Measurements from ENCODE around the gene DALRD3.
A peak's percentile ranks its signal among the peaks of the same experiment; 100 is the strongest.

The DALRD3 gene

GRCh38 chr3:49004352-49005302 lies 13.8 kb downstream of the DALRD3 start:
- DNase-seq (ENCODE audit: low spot score), result no peak

DNA sequence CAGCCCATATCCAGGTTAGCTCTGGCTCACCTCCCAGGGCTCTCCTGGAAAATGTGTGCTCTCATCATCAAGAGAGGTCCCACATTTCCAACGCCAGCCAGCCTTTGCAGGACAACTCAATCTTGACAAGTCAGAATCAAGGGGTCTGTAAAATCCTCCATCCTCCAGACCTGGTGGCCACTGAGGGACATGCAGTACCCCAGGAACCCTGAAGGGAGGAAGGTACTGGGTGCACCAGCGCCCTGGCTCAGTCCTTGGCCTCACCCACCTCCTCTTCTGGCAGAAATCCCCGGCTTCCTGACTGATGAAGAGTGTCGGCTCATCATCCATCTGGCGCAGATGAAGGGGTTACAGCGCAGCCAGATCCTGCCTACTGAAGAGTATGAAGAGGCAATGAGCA lies 17.2 kb downstream of the DALRD3 start:
- DNase-seq (ENCODE audit: low spot score), result no peak

- no peak for DNase-seq (ENCODE audit: low spot score)
Observed at GRCh38 chr3:48999085-48999858, 19.1 kb downstream of the DALRD3 start.

DNA sequence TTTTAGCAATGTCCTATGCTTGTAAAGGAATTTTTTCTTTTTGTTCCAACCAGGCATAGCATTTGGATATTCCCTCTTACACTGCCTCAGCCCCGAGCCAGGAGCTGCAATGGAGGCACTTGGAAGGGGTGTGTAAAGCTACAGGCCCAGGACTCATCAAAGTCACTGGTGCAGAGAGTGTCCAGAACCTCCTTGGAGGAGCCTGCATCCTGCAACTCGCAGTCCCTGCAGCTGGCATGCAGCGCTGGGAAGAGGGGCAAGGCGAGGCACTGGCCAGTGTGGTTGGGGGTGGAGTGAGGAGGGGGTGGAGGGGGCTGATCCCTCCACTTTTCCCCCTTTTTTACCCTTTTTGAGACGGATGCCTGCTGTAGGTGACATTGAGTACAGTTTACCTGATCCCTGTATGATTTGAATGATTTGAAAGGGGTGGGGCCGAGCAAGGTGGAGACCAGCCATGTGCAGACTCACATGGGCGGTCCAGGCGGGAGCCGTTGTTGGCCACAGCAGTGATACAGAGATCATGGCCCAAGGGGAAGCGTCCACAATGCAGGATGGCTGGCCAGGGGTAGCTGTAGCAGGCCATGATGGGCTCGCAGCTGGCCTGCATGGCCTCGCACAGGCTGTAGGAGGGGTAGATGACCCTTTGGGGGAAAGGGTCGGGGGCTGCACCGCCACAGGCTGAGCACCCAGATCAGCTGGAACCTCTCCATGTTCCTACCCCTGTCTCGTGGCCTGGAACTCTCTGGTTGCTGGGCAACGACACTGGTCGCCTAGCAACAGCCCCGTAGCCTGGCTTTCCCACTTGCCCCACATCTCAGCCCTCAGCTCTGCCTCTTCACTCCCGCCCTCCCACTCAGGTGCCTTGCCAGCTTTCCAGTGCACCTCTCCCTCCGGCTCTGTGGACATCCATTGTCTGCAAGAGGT lies 20.4 kb downstream of the DALRD3 start:
- no peak for DNase-seq (ENCODE audit: low spot score)

DNA sequence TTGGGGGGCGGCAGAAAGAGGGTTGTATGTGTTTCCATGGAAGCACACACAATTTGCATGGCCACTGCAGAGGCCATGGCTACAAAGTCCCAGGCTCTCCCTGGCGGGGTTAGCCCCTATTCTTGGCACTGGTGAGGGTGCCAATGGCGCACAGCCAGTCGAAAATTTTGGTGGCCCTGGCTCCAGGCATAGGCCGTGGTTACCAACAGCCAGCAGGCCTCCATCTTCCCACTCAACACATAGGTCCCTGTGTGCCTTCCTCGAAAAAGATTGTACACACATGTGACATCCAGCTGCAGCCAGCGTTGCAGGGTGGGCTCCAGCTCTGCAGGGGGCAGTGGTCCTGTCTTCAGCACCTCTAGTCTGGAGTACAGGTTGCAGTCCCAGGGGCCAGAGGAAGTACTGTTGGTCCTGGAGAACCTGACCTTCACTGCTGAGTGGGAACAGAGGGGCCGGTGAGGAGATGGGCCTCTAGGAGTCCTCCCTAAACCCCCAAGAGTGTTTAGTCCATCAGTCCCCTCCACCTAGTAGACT lies 21.2 kb downstream of the DALRD3 start:
- no peak for DNase-seq (ENCODE audit: low spot score)

DNA sequence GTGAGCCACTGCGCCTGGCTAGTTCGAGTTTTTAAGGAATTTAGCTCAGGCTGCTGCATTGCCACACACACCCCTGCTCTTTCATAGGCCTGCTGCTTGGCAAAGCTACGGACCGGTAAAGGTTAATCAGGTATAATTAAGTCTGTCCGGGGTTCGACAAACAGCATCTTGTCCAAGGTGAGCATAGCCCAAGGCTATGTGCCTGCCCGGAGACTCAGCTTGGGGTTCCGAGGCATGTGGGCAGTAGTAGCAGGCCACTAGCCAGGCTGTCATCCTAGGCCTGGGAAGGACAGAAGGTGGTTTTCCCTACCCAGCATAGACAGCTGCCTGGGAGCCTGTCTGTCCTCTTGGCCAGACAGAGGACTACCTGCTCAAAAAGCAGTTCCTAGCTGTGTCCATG lies 21.7 kb downstream of the DALRD3 start:
- no peak for DNase-seq (ENCODE audit: low spot score)

DNA sequence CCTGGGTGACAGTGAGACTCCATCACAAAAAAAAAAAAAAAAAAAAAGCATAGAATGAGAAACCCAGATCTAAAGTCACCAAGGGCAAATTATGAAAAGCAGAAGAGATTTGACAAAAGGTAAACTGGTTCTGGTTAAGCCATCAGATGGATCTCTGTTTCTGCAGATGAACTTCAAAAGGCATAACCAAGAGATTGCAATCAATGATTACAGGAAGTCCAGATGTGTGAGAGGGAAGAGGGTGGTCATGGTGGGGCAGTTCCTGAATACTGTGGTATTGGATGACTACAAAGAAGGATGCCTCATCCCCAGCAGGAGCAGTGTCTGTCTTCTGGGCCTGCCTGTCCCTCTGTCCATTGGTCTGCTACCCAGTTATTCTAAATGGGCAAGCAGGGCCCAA lies 24.5 kb downstream of the DALRD3 start:
- DNase-seq (ENCODE audit: low spot score), result no peak

GRCh38 chr3:48991851-48992545 lies 26.4 kb downstream of the DALRD3 start:
- DNase-seq (ENCODE audit: low spot score), result no peak

GRCh38 chr3:48990636-48991469 lies 27.5 kb downstream of the DALRD3 start:
- DNase-seq (ENCODE audit: low spot score), result no peak

- DNase-seq (ENCODE audit: low spot score), result peak; percentile 92
Observed at GRCh38 chr3:48989796-48990635, 28.4 kb downstream of the DALRD3 start, which contains the start of gene P4HTM. P4HTM (plus strand) TSS chr3:48990241; CDS start chr3:48990257, 16 bp downstream.

- DNase-seq (ENCODE audit: low spot score), result no peak
Observed at GRCh38 chr3:48989126-48989795, 29.1 kb downstream of the DALRD3 start.

- no peak for DNase-seq (ENCODE audit: low spot score)
Observed at GRCh38 chr3:48985831-48986376, 32.5 kb downstream of the DALRD3 start.

GRCh38 chr3:48984663-48985062 lies 33.7 kb downstream of the DALRD3 start:
- DNase-seq (ENCODE audit: low spot score), result no peak

- no peak for DNase-seq (ENCODE audit: low spot score)
Observed at GRCh38 chr3:48983096-48983495, 35.3 kb downstream of the DALRD3 start.

GRCh38 chr3:48982686-48983085 lies 35.7 kb downstream of the DALRD3 start:
- DNase-seq (ENCODE audit: low spot score), result no peak

DNA sequence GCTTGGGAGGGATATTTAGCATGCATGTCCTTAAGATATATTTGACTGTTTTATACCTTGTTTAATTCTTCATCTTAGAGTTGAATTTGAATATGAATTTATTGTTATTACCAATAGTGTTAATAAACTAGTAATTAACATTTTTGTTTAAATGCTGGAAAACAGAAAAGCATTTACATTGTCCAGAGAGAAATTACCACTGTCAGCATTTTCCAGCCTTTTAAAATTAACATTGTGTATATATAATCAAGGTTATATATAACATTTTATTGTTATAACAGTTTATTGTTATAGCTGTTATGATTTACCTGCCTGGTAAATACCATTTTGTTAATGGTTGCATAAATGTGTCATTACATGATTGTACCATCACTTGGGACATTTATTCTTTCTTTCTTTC lies 36.4 kb downstream of the DALRD3 start:
- no peak for DNase-seq (ENCODE audit: low spot score)

- DNase-seq (ENCODE audit: low spot score), result no peak
Observed at GRCh38 chr3:48980295-48980694, 38.1 kb downstream of the DALRD3 start.

GRCh38 chr3:48979451-48979850 lies 38.9 kb downstream of the DALRD3 start:
- DNase-seq (ENCODE audit: low spot score), result no peak
